ENCODE measurements around the gene FAM237A.

Gene FAM237A

DNA sequence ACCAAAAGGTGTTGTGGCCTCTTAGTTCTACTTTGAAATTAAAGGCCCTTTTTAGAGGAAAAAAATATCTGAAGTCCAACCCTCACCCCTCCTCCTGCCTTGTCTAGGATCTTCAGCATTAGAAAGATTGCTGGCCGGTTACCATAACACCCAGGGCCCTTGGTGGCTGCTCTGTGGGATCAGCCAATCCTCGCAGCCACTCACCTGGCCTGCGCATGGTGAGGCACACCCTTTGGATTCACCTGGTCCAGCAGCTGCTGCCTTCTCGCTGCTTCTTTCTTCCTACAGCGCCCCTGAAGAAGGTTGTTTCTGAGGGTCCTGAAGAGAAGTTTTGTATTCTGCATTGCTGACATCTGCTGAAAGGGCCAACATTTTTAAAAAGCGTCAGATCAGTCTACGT, 50.7 kb downstream of the FAM237A start:
- no peak for DNase-seq

DNA sequence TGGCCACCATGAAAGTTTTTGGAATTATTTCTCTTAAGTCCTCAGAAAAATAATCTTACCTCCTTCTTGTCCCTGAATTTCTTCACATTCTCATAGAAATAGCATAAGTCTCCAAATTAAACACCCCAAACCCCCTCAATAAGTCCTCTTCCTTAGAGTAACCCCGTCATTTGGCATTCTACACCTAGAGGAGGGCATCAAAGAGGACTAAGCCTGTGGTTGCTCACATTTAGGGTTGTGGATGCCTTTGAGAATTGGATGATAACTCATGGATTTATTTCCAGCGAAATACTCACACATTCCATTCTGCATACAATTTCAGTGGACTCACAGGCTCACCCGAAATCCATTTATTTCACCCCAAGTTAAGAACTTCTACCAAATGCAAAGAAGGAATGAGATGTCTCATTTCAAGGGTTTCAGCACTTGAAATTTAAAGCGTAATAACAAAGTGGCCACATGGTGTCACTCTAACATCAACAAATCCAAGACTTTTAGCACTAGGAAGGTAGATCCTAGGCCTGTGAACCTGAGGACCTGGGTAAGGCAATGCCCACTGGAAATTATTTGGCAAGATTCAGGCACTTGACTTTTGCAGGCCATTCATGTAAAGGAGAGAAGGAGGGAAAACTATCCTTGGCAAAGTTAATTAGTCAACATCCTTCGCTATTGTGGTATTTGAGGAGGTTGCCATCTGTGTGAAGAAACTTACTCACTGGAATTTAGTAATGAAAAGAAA, 51.3 kb downstream of the FAM237A start:
- DNase-seq, result no peak

DNA sequence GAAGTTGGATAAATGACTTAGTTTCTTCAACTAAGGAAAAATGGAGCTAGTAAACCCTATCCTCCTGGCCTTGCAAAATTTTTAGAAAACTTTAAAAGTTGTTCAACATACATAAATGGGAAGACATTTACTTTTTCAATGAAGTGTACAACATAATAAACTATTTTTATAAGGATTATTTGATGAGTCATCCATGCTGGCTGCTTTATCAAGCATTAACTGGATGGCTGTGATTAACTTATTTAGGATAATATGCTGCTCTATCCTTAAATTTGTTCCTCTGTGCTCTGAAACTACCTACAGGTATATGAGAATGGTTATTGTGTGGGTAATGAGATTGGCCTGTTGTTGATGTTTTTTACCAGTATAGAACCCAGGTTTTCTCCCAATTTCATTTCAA, 54.6 kb downstream of the FAM237A start:
- DNase-seq, result no peak

DNA sequence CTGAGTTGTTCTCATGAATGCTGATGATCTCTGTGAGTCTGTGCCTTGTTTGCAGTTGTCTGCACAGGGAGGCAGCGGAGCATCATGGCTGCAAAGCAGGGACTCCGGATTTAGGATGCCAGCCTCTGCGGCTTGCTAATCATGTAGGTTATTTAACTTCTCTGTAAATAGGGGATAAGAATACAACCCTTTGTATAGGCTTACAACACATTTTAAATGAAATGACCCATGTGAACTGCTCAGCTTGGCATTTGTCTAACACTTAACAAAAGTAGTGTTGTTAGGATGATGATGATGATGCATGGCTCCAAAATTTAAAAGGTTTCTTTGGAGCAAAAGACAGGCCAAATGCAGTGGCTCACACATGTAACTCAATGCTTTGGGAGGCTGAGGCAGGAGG, 56.5 kb downstream of the FAM237A start:
- DNase-seq, result no peak
